Panc1 (cell line): Measurements from ENCODE around the gene ZNF593. TPM values are rescaled to one million over a fixed set of nuclear protein-coding genes. Genes with fewer than 3 reads are reported as not detected.

Experiments used
- ATAC-seq: fragments of 200-7000 bp; cut with Tn5 transposase; 2 replicates; pipeline ENCODE4 v1.9.1; 2020; ENCODE audit warnings: mild to moderate bottlenecking, moderate library complexity
- BruUV-seq: library from RNA; stranded (reverse); fragments of 400-500 nt; replicated peaks from 2 replicates; lab custom pipeline; 2021; lab: Mats Ljungman, UMichigan
- CTCF ChIA-PET: fragments of 300-600 bp; sonication (Branson Sonifier 250); formaldehyde crosslinking; loops from one replicate; lab custom pipeline; 2022; ENCODE audit warnings: antibody characterized with exemption; lab: Charles Lee
- POLR2A ChIA-PET: fragments of 300-600 bp; sonication (Branson Sonifier 250); formaldehyde crosslinking; loops from one replicate; lab custom pipeline; 2022; ENCODE audit warnings: antibody characterized with exemption; lab: Charles Lee
- DNase-seq: peaks from one replicate; pipeline ENCODE4 v3.0.0-alpha.2; 2010; ENCODE audit warnings: low read depth, low spot score
- H3K27ac ChIP-seq: 2 replicates; pipeline ENCODE4 v1.5.1; 2011; ENCODE audit warnings: mild to moderate bottlenecking, low read length, inconsistent platforms
- H3K27me3 ChIP-seq: fragments of 200-500 bp; sonication (Bioruptor generic); 2 replicates; pipeline ENCODE4 v1.6.0; 2014; ENCODE audit warnings: low read length, inconsistent platforms; ENCODE audit not compliant: control insufficient read depth, insufficient read depth
- H3K36me3 ChIP-seq: fragments of 200-500 bp; sonication (Bioruptor generic); 2 replicates; pipeline ENCODE4 v1.5.1; 2014; ENCODE audit warnings: inconsistent platforms, mild to moderate bottlenecking, low read length, moderate library complexity; ENCODE audit not compliant: control insufficient read depth, insufficient read depth
- H3K4me1 ChIP-seq: 2 replicates; pipeline ENCODE4 v1.5.1; 2011; ENCODE audit warnings: inconsistent platforms, mild to moderate bottlenecking, low read length, moderate library complexity; ENCODE audit not compliant: control insufficient read depth, insufficient read depth
- H3K4me3 ChIP-seq, 2 experiments: 2 replicates each; pipeline ENCODE4 v1.5.1; 2011 to 2012; ENCODE audit warnings: low read depth in 2 of 2, low read length in 2 of 2, mild to moderate bottlenecking in 2 of 2, inconsistent platforms in 1 of 2, moderate library complexity in 1 of 2
- H3K9me3 ChIP-seq: fragments of 200-500 bp; sonication (Bioruptor generic); 2 replicates; pipeline ENCODE4 v1.5.1; 2014; ENCODE audit warnings: low read depth, mild to moderate bottlenecking, inconsistent platforms, low read length, moderate library complexity; ENCODE audit not compliant: control insufficient read depth, insufficient read depth
- CTCF ChIP-seq: fragments of 450-650 bp; IDR thresholded peaks from 2 replicates; pipeline ENCODE4 v1.5.1; 2017; ENCODE audit warnings: mild to moderate bottlenecking
- POLR2AphosphoS5 ChIP-seq: IDR thresholded peaks from 2 replicates; pipeline ENCODE4 v1.6.1; 2012; ENCODE audit warnings: mild to moderate bottlenecking, low read depth, low read length, moderate library complexity
- SIN3A ChIP-seq: IDR thresholded peaks from 2 replicates; pipeline ENCODE4 v1.6.1; 2012; ENCODE audit warnings: low read depth, mild to moderate bottlenecking, low read length, moderate library complexity, borderline replicate concordance; ENCODE audit not compliant: insufficient read depth
- TCF7L2 ChIP-seq: IDR thresholded peaks from 2 replicates; pipeline ENCODE4 v1.6.1; 2011; ENCODE audit warnings: mild to moderate bottlenecking, low read depth, low read length, inconsistent platforms
- in situ Hi-C: cut with HindIII; loops from 2 replicates; pipeline ENCODE4 v1.10.0; 2016; ENCODE audit warnings: low sequenced_read_pairs, low pct_unique_long_range_greater_than_20kb
- intact Hi-C: fragments of 100-400 bp; cut with micrococcal nuclease; formaldehyde crosslinking; loops from one replicate; pipeline ENCODE4 v1.10.0; 2022; ENCODE audit not compliant: unreplicated experiment
- total RNA-seq: library from RNA; stranded (reverse); gene quantifications from one replicate; pipeline ENCODE4 v1.2.1, GENCODE V29; 2021; ENCODE audit not compliant: unreplicated experiment
- TF ChIP-seq, protein P1 (sequence below), 2 experiments: IDR thresholded peaks; 2 replicates each; pipeline ENCODE4 v1.6.1; 2011 to 2012; ENCODE audit warnings: low read depth in 2 of 2, control low read depth in 1 of 2, low read length in 1 of 2, mild to moderate bottlenecking in 1 of 2, moderate library complexity in 1 of 2; ENCODE audit not compliant: insufficient read depth in 1 of 2

ZNF593 gene
- total RNA-seq, 1 experiment from 2014 or later: 108 TPM

DNA sequence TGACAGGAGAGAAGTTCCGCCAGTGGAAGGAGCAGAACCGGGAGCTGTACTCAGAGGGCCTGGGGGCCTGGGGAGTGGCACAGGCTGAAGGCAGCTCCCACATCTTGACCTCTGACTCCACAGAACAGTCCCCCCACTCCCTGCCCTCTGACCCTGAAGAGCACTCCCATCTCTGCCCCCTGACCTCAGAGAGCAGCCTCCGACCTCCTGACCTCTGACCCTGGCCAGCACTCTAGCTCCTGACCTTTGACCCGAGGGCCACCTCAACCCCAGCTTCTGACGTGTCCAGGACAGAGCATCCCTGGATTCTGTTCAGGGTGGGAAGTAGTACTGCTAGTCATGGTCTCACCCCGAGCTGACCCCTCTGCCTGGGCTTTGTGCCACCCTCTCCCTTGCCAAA lies 19.6 kb downstream of the ZNF593 start:
- TF ChIP-seq POLR2AphosphoS5 (no peak), SIN3A (no peak), CTCF (no peak), TCF7L2 (no peak)
- TF ChIP-seq, protein P1, sequence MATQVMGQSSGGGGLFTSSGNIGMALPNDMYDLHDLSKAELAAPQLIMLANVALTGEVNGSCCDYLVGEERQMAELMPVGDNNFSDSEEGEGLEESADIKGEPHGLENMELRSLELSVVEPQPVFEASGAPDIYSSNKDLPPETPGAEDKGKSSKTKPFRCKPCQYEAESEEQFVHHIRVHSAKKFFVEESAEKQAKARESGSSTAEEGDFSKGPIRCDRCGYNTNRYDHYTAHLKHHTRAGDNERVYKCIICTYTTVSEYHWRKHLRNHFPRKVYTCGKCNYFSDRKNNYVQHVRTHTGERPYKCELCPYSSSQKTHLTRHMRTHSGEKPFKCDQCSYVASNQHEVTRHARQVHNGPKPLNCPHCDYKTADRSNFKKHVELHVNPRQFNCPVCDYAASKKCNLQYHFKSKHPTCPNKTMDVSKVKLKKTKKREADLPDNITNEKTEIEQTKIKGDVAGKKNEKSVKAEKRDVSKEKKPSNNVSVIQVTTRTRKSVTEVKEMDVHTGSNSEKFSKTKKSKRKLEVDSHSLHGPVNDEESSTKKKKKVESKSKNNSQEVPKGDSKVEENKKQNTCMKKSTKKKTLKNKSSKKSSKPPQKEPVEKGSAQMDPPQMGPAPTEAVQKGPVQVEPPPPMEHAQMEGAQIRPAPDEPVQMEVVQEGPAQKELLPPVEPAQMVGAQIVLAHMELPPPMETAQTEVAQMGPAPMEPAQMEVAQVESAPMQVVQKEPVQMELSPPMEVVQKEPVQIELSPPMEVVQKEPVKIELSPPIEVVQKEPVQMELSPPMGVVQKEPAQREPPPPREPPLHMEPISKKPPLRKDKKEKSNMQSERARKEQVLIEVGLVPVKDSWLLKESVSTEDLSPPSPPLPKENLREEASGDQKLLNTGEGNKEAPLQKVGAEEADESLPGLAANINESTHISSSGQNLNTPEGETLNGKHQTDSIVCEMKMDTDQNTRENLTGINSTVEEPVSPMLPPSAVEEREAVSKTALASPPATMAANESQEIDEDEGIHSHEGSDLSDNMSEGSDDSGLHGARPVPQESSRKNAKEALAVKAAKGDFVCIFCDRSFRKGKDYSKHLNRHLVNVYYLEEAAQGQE (IDR thresholded peaks at IDR 0.05; ENCODE audit: insufficient read depth in 1 of 2, low read depth in 2 of 2, low read length in 1 of 2): no peak
- in situ Hi-C loops: no loop called here
- no peaks in the 10 kb centered on the region for H3K9me3 ChIP-seq
- no peak overlapping the region for H3K4me3 ChIP-seq
- no peak for DNase-seq
- no TSS peak for BruUV-seq
- intact Hi-C loops: no loop called here
- no peak for ATAC-seq
- H3K27me3 ChIP-seq: no peaks in the 10 kb centered on the region
- H3K36me3 ChIP-seq: no peaks in the 10 kb centered on the region
- CTCF ChIA-PET: interaction anchor here (0.6 to 2.5 kb wide), 2 partner anchors 45 to 68 kb away, joined by 3 to 10 read pairs; partner anchors contain the start of gene CEP85
- no peak overlapping the region for H3K27ac ChIP-seq
- H3K4me1 ChIP-seq: no peaks in the 10 kb centered on the region
- POLR2A ChIA-PET: no interaction called here

- no peaks in the 10 kb centered on the region for H3K9me3 ChIP-seq
- CTCF ChIA-PET: interaction anchor here (2.5 kb wide), 1 partner anchor 44 kb away, joined by 10 read pairs; the partner anchor contains the start of gene CEP85
- POLR2A ChIA-PET: no interaction called here
- H3K36me3 ChIP-seq: no peaks in the 10 kb centered on the region
- BruUV-seq: no TSS peak
- ATAC-seq: no peak
- TF ChIP-seq SIN3A (no peak), CTCF (no peak), TCF7L2 (no peak), POLR2AphosphoS5 (no peak)
- TF ChIP-seq, protein P1 (IDR thresholded peaks at IDR 0.05; ENCODE audit: insufficient read depth in 1 of 2, low read depth in 2 of 2, low read length in 1 of 2): no peak
- in situ Hi-C loops: no loop called here
- no peak for DNase-seq
- H3K27me3 ChIP-seq: no peaks in the 10 kb centered on the region
- H3K4me1 ChIP-seq: no peaks in the 10 kb centered on the region
- intact Hi-C loops: no loop called here
- H3K27ac ChIP-seq: no peak overlapping the region
- H3K4me3 ChIP-seq: no peak overlapping the region
These were observed 20.1 kb downstream of the ZNF593 start for GRCh38 chr1:26189751-26190275.
